ENCODE results near the gene C19orf25.
"Not testable (repeated sequence)": the region's sequence is repeated elsewhere in the genome, so short reads cannot be mapped to it uniquely, and the experiment has no call there.

The C19orf25 gene

GRCh38 chr19:1482361-1483130 is 3.5 kb upstream of the C19orf25 start:
- no peak for DNase-seq

GRCh38 chr19:1481893-1482360 is 2.9 kb upstream of the C19orf25 start:
- no peak for DNase-seq

- DNase-seq: no peak
Measured at GRCh38 chr19:1481224-1481892, 2.3 kb upstream of the C19orf25 start.

GRCh38 chr19:1477056-1477455 is 2.0 kb downstream of the C19orf25 start:
- not testable (repeated sequence) for DNase-seq

- DNase-seq: no peak
Measured at GRCh38 chr19:1475751-1476437, 3.1 kb downstream of the C19orf25 start.

- no peak for DNase-seq
Measured at GRCh38 chr19:1474765-1475351, 4.2 kb downstream of the C19orf25 start.

- peak in 51 of 56 donors; percentile 18 to 85 (median 55) for DNase-seq
Measured at GRCh38 chr19:1474011-1474764, 4.8 kb downstream of the C19orf25 start.

- peak in 3 of 56 donors; percentile 35 to 57 (median 44) for DNase-seq
Measured at GRCh38 chr19:1473085-1473851, 5.7 kb downstream of the C19orf25 start.

- DNase-seq: peak in 13 of 56 donors; percentile 10 to 57 (median 39)
Measured at GRCh38 chr19:1472231-1473084, 6.6 kb downstream of the C19orf25 start.

- peak in 29 of 56 donors; percentile 12 to 64 (median 44) for DNase-seq
Measured at GRCh38 chr19:1471515-1472160, 7.4 kb downstream of the C19orf25 start.

- peak in 3 of 56 donors; percentile 15 to 52 (median 44) for DNase-seq
Measured at GRCh38 chr19:1471010-1471514, 8.0 kb downstream of the C19orf25 start.

GRCh38 chr19:1470305-1471009 is 8.6 kb downstream of the C19orf25 start:
- DNase-seq: peak in 28 of 56 donors; percentile 9 to 71 (median 34)

- no peak for DNase-seq
Measured at GRCh38 chr19:1470055-1470304, 9.0 kb downstream of the C19orf25 start.

GRCh38 chr19:1469255-1470054 is 9.6 kb downstream of the C19orf25 start:
- no peak for DNase-seq

GRCh38 chr19:1468821-1469254 is 10.2 kb downstream of the C19orf25 start:
- DNase-seq: no peak

GRCh38 chr19:1468274-1468820 is 10.7 kb downstream of the C19orf25 start:
- no peak for DNase-seq
